ENCODE data around the gene PELI2.

GRCh38 chr14:56261046-56261445 is 142.8 kb downstream of the PELI2 start:
- no peak for TF ChIP-seq CTCF (IDR thresholded peaks at IDR 0.05)
- no peak for TF ChIP-seq ZFX (IDR thresholded peaks at IDR 0.05; ENCODE audit: borderline replicate concordance)

All from 22Rv1 (cell line).